Measurements from ENCODE around the gene C3orf52.

Gene C3orf52

GRCh38 chr3:112119962-112120836, 34.0 kb downstream of the C3orf52 start:
- no peak overlapping the region for H3K4me3 ChIP-seq (ENCODE audit: low read depth, low read length)
- TF ChIP-seq, protein P1, sequence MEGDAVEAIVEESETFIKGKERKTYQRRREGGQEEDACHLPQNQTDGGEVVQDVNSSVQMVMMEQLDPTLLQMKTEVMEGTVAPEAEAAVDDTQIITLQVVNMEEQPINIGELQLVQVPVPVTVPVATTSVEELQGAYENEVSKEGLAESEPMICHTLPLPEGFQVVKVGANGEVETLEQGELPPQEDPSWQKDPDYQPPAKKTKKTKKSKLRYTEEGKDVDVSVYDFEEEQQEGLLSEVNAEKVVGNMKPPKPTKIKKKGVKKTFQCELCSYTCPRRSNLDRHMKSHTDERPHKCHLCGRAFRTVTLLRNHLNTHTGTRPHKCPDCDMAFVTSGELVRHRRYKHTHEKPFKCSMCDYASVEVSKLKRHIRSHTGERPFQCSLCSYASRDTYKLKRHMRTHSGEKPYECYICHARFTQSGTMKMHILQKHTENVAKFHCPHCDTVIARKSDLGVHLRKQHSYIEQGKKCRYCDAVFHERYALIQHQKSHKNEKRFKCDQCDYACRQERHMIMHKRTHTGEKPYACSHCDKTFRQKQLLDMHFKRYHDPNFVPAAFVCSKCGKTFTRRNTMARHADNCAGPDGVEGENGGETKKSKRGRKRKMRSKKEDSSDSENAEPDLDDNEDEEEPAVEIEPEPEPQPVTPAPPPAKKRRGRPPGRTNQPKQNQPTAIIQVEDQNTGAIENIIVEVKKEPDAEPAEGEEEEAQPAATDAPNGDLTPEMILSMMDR (IDR thresholded peaks at IDR 0.05; ENCODE audit: low read depth, low read length) = no peak

DNA sequence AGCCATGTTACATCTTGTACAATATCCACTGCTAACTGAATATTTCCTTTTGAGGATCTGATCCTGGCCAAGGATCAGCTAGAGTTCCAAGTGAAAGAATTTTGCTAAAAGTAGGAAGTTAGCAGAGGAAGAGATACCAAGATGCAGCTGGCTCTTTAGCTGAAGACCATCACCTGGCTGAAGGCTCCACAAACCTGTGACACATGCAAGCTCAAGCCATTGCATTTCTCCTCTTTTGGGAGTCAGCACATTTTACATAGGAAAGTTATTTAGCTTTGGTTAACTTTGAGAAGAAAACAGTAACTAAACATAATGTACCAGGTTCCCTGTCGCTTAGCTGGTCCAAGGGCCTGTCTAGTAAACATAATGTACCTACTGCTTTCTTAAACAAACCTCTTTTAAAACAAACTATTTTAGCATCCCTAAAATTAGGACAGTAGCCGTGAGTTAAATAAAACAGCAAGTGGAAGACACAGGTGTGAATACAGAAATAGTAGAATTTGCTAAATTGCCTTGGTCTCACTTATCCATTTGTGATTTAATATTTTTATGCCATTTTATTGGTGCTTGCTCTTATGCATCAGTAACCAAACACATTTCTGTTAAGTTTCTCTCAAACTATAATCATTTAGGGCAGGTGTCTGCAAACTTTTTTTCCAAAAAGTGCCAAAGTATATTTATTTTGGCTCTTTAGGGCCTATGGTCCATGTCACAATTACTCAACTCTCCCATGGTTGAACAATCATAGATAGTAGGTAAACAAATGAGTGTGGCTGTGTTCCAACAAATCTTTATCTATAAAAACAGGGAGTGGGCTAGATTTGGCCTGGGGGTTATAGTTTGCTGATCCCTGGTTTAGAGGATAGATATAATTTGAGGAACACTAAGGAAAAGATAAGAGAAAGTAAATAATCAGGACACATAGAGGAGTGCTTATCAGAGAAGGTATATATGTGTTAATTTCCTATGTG, 35.7 kb downstream of the C3orf52 start:
- no peak overlapping the region for H3K4me3 ChIP-seq (ENCODE audit: low read depth, low read length)

GRCh38 chr3:112122870-112123269, 36.7 kb downstream of the C3orf52 start:
- TF ChIP-seq, protein P1 (IDR thresholded peaks at IDR 0.05; ENCODE audit: low read depth, low read length) = no peak
- H3K4me3 ChIP-seq (ENCODE audit: low read depth, low read length) = no peak overlapping the region

More for the DNA sequence above, 35.7 kb downstream of the C3orf52 start:
- TF ChIP-seq, protein P1 (IDR thresholded peaks at IDR 0.05; ENCODE audit: low read depth, low read length) = no peak

DNA sequence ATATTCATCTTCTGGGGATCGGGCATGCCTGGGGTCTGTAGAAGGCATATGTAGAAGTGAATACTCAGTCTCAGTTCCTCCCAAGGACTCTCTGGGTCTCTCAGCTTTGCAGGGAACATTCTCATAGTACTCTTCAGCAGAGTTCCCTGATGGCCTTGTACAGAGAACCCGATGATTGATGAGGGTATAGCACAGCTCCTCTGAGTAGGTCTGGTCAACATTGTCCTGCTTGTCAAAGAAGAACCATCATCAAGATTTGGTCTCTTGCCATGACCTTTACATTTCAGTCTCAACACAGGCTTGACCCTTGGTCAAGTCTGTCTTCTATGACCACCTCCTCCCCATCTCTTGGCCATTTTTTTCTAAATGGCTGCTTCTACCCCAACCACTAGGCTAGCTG, 37.4 kb downstream of the C3orf52 start:
- TF ChIP-seq, protein P1 (IDR thresholded peaks at IDR 0.05; ENCODE audit: low read depth, low read length) = no peak
- H3K4me3 ChIP-seq (ENCODE audit: low read depth, low read length) = no peak overlapping the region

GRCh38 chr3:112124907-112125607, 38.9 kb downstream of the C3orf52 start:
- TF ChIP-seq, protein P1 (IDR thresholded peaks at IDR 0.05; ENCODE audit: low read depth, low read length) = no peak
- no peak overlapping the region for H3K4me3 ChIP-seq (ENCODE audit: low read depth, low read length)

GRCh38 chr3:112126511-112126911, 40.3 kb downstream of the C3orf52 start:
- TF ChIP-seq, protein P1 (IDR thresholded peaks at IDR 0.05; ENCODE audit: low read depth, low read length) = no peak
- no peak overlapping the region for H3K4me3 ChIP-seq (ENCODE audit: low read depth, low read length)
